ENCODE data around the gene NTF4. TPM values are rescaled to one million over a fixed set of nuclear protein-coding genes. Genes with fewer than 3 reads are reported as not detected.
A peak's percentile ranks its signal among the peaks of the same experiment; 100 is the strongest.

NTF4 gene
- total and polyA plus RNA-seq, 2 of the 13 experiments (the other 11 are each of a cell fraction or from before 2014, with no cell fraction given): not detected

GRCh38 chr19:49016067-49016839, 48.4 kb downstream of the NTF4 start:
- H3K9me3 ChIP-seq (ENCODE audit: low read length): no peaks in the 10 kb centered on the region
- no peak overlapping the region for H3K27ac ChIP-seq (ENCODE audit: extremely low read length, insufficient read depth, low read length)
- no peak overlapping the region for H3K9ac ChIP-seq (ENCODE audit: insufficient read depth, low read depth, low read length)
- no peaks in the 10 kb centered on the region for H3K79me2 ChIP-seq (ENCODE audit: insufficient read depth, low read length)
- CTCF ChIA-PET (ENCODE audit: low intra/inter-chr PET ratio, low total read pairs): no interaction called here
- TSS peak; percentile 31 for BruUV-seq (replicated peaks)
- POLR2A ChIA-PET: no interaction called here
- H4K20me1 ChIP-seq (ENCODE audit: insufficient read depth, low read length): no peaks in the 10 kb centered on the region
- peaks cover 4 to 32% of the 10 kb centered on the region in 2 experiments; a peak in 4 of 5 replicates for H3K36me3 ChIP-seq (replicated peaks in 1 of 2; ENCODE audit: control insufficient read depth in 1 of 2, insufficient read depth in 2 of 2, low read length in 2 of 2)
- 93% methylated on average over 6 of the region's 29 CpGs for WGBS (ENCODE audit: low lambda C conversion rate)
- H3K4me1 ChIP-seq (ENCODE audit: insufficient read depth, low read length): peaks cover 22% of the 10 kb centered on the region
- no peak for FAIRE-seq
- intact Hi-C loops (cut with micrococcal nuclease; ENCODE audit: unreplicated experiment) (no loop called here), in situ Hi-C loops (cut with HindIII; ENCODE audit: extremely low pct_ligation_motif_present, low pct_unique_long_range_greater_than_20kb) (no loop called here)
- no peak overlapping the region for H3K4me3 ChIP-seq (replicated peaks in 1 of 3; ENCODE audit: insufficient read depth in 1 of 3, low read depth in 2 of 3, low read length in 3 of 3)
- DNase-seq (ENCODE audit: low spot score): no peak
- no peak overlapping the region for H2AFZ ChIP-seq (ENCODE audit: low read length)
- peaks cover 0 to 15% of the 10 kb centered on the region in 2 experiments; a peak in 3 of 5 replicates for H3K27me3 ChIP-seq (ENCODE audit: control insufficient read depth in 1 of 2, insufficient read depth in 2 of 2, low read length in 2 of 2)
- no peak for ATAC-seq
- no peak for TF ChIP-seq ZNF432 (CRISPR knock-in tag; IDR thresholded peaks at IDR 0.05; ENCODE audit: borderline replicate concordance)
- TF ChIP-seq AGO2 (optimal IDR thresholded peaks at IDR 0.05; ENCODE audit: low read depth, low read length): peak; percentile 55
- 0 out of 2 replicates have a peak, but pooled peaks have one; percentile 29 for TF ChIP-seq ZBTB33 (CRISPR knock-in tag; IDR thresholded peaks at IDR 0.05)
- H3K4me2 ChIP-seq (ENCODE audit: low read depth, low read length): no peak overlapping the region

- DNase-seq (ENCODE audit: low spot score) (no peak), ATAC-seq (no peak), FAIRE-seq (no peak)
- H3K79me2 ChIP-seq (ENCODE audit: insufficient read depth, low read length): no peaks in the 10 kb centered on the region
- H3K9ac ChIP-seq (ENCODE audit: insufficient read depth, low read depth, low read length): no peak overlapping the region
- H3K4me1 ChIP-seq (ENCODE audit: insufficient read depth, low read length): peaks cover 16% of the 10 kb centered on the region
- POLR2A ChIA-PET: no interaction called here
- intact Hi-C loops (cut with micrococcal nuclease; ENCODE audit: unreplicated experiment): no loop called here
- H3K4me3 ChIP-seq (replicated peaks in 1 of 3; ENCODE audit: insufficient read depth in 1 of 3, low read depth in 2 of 3, low read length in 3 of 3): no peak overlapping the region
- TF ChIP-seq POLR2G (IDR thresholded peaks at IDR 0.05; ENCODE audit: low read depth, low read length): 0 out of 2 replicates have a peak, but pooled peaks have one; percentile 11
- TF ChIP-seq ZNF451 (CRISPR knock-in tag; IDR thresholded peaks at IDR 0.05): no peak
- no peak for TF ChIP-seq TP53 (CRISPR knock-in tag; conservative IDR thresholded peaks at IDR 0.05)
- H4K20me1 ChIP-seq (ENCODE audit: insufficient read depth, low read length): no peaks in the 10 kb centered on the region
- CTCF ChIA-PET (ENCODE audit: low intra/inter-chr PET ratio, low total read pairs): no interaction called here
- no peaks in the 10 kb centered on the region for H3K9me3 ChIP-seq (ENCODE audit: low read length)
- H3K27ac ChIP-seq (ENCODE audit: extremely low read length, insufficient read depth, low read length): no peak overlapping the region
- H3K27me3 ChIP-seq (ENCODE audit: control insufficient read depth in 1 of 2, insufficient read depth in 2 of 2, low read length in 2 of 2): peaks cover 0 to 3% of the 10 kb centered on the region in 2 experiments; a peak in 1 of 5 replicates
- no peak overlapping the region for H3K4me2 ChIP-seq (ENCODE audit: low read depth, low read length)
- in situ Hi-C loops (cut with HindIII; ENCODE audit: extremely low pct_ligation_motif_present, low pct_unique_long_range_greater_than_20kb): no loop called here
- H2AFZ ChIP-seq (ENCODE audit: low read length): no peak overlapping the region
- 95% methylated on average over 18 of the region's 18 CpGs for WGBS (ENCODE audit: low lambda C conversion rate)
- BruUV-seq (replicated peaks): no TSS peak
- peaks cover 8 to 46% of the 10 kb centered on the region in 2 experiments; a peak in 4 of 5 replicates for H3K36me3 ChIP-seq (replicated peaks in 1 of 2; ENCODE audit: control insufficient read depth in 1 of 2, insufficient read depth in 2 of 2, low read length in 2 of 2)
Observed at GRCh38 chr19:49014870-49015255, 49.8 kb downstream of the NTF4 start.

Data from HepG2 (cell line).